IPS-18c (cell line): ENCODE results near the gene HSFX4.
"Not testable (repeated sequence)": the region's sequence is repeated elsewhere in the genome, so short reads cannot be mapped to it uniquely, and the experiment has no call there.

Source experiments
- H3K4me3 ChIP-seq: 2 replicates; pipeline ENCODE4 v1.7.0; 2013; ENCODE audit warnings: low read depth, mild to moderate bottlenecking, low read length, moderate library complexity; ENCODE audit not compliant: insufficient read depth
- H3K9me3 ChIP-seq: one replicate; pipeline ENCODE4 v1.6.1; 2013; ENCODE audit warnings: mild to moderate bottlenecking, low read length, moderate library complexity; ENCODE audit not compliant: control insufficient read depth, insufficient read depth

Gene HSFX4

GRCh38 chrX:149932150-149932549 lies 2.8 kb downstream of the HSFX4 start:
- not testable (repeated sequence) for H3K4me3 ChIP-seq

DNA sequence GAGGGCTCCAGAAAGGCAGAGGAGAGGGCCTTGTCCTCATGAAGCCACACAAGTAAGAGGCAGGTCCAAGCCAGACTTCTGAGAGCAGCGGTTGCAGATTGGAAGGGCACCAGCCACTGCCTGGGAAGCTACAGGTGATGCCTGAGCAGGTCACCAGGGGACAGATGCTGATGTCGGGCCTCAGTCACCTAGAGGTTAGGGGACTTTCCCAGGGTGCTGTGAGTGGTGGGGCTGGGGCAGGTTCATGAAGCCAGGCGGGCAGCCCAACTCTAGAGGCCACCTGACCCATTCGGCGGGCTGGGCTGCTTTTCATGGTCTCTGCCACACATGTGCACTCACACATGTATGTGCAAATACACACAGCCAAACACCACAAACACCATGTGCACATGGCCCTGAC lies 3.6 kb downstream of the HSFX4 start:
- H3K4me3 ChIP-seq, H3K9me3 ChIP-seq: not testable (repeated sequence)

More at GRCh38 chrX:149932150-149932549, 2.8 kb downstream of the HSFX4 start:
- not testable (repeated sequence) for H3K9me3 ChIP-seq

- H3K9me3 ChIP-seq, result not testable (repeated sequence)
Measured at GRCh38 chrX:149933547-149933946, 4.2 kb downstream of the HSFX4 start.

DNA sequence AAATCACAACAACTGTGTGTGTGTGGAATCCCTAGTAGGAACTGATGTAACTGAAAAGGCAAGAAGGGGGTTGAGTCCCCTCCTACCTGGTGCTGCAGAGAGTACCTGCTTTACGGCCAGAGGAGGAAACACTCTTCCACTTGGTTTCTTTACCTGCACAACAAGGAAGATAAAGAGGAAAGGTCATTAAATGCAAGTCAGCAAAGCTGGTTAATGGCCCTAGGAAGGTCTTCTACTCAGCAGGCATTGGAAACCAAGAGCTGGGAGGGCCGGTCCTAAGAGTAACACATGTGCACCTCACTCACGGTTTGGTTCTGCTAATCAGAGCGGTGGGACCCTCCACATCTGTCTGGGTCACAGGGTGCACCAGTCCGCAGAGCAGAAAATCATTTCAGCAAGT lies 8.0 kb downstream of the HSFX4 start:
- H3K9me3 ChIP-seq, result not testable (repeated sequence)

More at GRCh38 chrX:149933547-149933946, 4.2 kb downstream of the HSFX4 start:
- H3K4me3 ChIP-seq, result not testable (repeated sequence)

DNA sequence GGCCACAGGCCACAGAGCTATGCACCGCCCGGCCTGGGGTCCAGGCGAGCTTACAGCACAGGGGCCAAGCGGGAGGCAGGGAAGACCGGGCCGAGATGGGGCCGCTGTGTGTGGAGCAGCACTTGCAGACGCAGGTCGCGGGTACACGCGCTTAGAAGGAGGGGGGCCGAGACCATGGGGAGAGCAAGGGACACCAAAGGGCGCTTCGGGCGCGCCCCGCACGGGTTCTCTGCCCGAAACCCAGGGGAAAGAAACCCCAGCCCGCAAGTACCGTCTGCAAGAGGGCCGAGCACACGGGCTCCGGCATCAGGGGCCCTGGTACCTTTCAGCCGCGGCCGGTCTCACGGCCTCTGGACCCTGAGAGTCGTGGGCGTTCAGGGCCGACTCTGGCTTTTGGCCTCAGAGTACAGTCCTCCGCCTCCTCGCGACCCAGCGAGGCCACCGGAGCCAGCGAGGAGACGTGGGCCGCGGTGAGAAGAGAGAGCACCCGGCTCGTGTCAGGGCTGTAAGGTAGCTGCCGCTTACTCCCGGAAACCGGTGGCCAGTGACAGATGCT lies 8.6 kb downstream of the HSFX4 start:
- peaks cover 7% of the 10 kb centered on the region for H3K9me3 ChIP-seq
- H3K4me3 ChIP-seq, result peak overlapping the region; percentile 77

More for the DNA sequence above, 8.0 kb downstream of the HSFX4 start:
- peak overlapping the region; percentile 77; the same call in 1 of the 2 replicates for H3K4me3 ChIP-seq

DNA sequence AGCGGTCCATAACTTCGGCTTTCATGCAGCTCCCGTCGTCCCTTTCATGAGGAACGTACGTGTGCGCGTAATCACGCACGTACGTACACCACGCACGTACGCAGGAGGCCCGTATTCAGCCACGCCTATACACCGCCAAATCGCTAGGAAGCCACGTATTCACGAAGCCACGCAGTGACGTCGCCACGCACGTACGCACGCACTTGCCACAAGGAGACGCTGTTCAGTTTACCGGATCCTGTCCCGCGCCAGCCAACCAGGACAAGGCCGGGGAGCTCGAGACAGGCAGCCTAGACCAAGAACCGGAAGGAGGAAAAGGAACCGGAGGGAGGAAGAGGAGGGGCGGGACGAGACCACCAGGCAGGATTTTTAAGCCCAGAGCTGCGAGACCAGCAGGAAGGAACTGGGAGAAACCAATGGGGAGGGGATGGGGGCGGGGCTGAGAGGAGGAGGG lies 9.1 kb downstream of the HSFX4 start, which contains the start of gene EOLA2:
TSS of gene EOLA2 (minus strand) at position 65 of the 454 bp plus-strand sequence. CDS start 4,617 bp downstream, outside the sequence.
- H3K4me3 ChIP-seq, result peak within 1 kb of the TSS; percentile 77
- H3K9me3 ChIP-seq, result peaks cover 7% of the 10 kb centered on the region

- Histone ChIP-seq H3K9me3 (peaks cover 7% of the 10 kb centered on the region), H3K4me3 (no peak overlapping the region)
Measured at GRCh38 chrX:149938881-149939654, 9.7 kb downstream of the HSFX4 start.

GRCh38 chrX:149939655-149939904 lies 10.2 kb downstream of the HSFX4 start:
- Histone ChIP-seq H3K4me3 (peak overlapping the region; percentile 69), H3K9me3 (peaks cover 7% of the 10 kb centered on the region)

GRCh38 chrX:149939905-149940673 lies 10.7 kb downstream of the HSFX4 start:
- H3K4me3 ChIP-seq, result peak overlapping the region; percentile 69
- peaks cover 7% of the 10 kb centered on the region for H3K9me3 ChIP-seq

GRCh38 chrX:149940674-149941024 lies 11.3 kb downstream of the HSFX4 start:
- not testable (repeated sequence) for H3K4me3 ChIP-seq, H3K9me3 ChIP-seq

- not testable (repeated sequence) for H3K4me3 ChIP-seq, H3K9me3 ChIP-seq
Measured at GRCh38 chrX:149945087-149945670, 15.8 kb downstream of the HSFX4 start.

DNA sequence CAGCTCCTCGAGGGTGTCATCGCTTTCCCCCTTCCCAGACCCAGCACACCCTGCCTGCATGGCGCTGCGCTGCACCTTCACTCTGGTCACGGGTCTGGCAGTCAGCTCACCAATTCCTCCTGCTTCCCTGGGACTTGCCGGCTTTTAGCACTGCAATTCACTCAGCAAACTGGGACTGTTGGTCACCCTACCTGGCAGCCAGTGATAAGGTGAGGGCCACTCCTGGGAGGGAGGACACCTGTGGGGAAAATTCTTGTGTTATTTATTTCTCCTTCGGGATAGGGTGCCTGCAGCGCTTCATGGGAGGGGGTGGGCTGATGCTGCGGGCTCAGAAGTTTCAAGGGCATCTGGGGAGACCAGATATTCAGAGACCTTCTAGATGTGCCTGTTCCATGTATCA lies 16.4 kb downstream of the HSFX4 start:
- not testable (repeated sequence) for H3K9me3 ChIP-seq, H3K4me3 ChIP-seq

GRCh38 chrX:149946932-149947331 lies 17.6 kb downstream of the HSFX4 start:
- not testable (repeated sequence) for H3K4me3 ChIP-seq, H3K9me3 ChIP-seq

- Histone ChIP-seq H3K4me3 (no peak overlapping the region), H3K9me3 (peaks cover 3% of the 10 kb centered on the region)
Measured at GRCh38 chrX:149948016-149948415, 18.6 kb downstream of the HSFX4 start.

- Histone ChIP-seq H3K4me3 (no peak overlapping the region), H3K9me3 (peaks cover 3% of the 10 kb centered on the region)
Measured at GRCh38 chrX:149949743-149950436, 20.5 kb downstream of the HSFX4 start.

- peaks cover 3% of the 10 kb centered on the region for H3K9me3 ChIP-seq
- H3K4me3 ChIP-seq, result no peak overlapping the region
Measured at GRCh38 chrX:149950681-149951080, 21.3 kb downstream of the HSFX4 start.

- no peak overlapping the region for H3K4me3 ChIP-seq
- no peaks in the 10 kb centered on the region for H3K9me3 ChIP-seq
Measured at GRCh38 chrX:149961572-149961971, 32.2 kb downstream of the HSFX4 start.
